Smooth muscle cell (in vitro differentiated cells): Measurements from ENCODE around the gene PRSS56. TPM values are rescaled to one million over a fixed set of nuclear protein-coding genes. Genes with fewer than 3 reads are reported as not detected.

ENCODE experiments used
- DNase-seq: peaks from one replicate; lab custom pipeline; 2025; ENCODE audit not compliant: unreplicated experiment; lab: John Stamatoyannopoulos, UW
- H2AFZ ChIP-seq: fragments of 200-600 bp; sonication (generic); 2 replicates; pipeline ENCODE4 v1.6.0; 2016; ENCODE audit warnings: antibody characterized with exemption, low read depth, mild to moderate bottlenecking
- H3F3A ChIP-seq: fragments of 200-600 bp; sonication (generic); 2 replicates; pipeline ENCODE4 v1.6.0; 2017; ENCODE audit warnings: antibody characterized with exemption, low read depth
- H3K27ac ChIP-seq: fragments of 200-600 bp; sonication (generic); 2 replicates; pipeline ENCODE4 v1.5.1; 2016; ENCODE audit warnings: low read depth, mild to moderate bottlenecking
- H3K27me3 ChIP-seq: fragments of 200-600 bp; sonication (generic); 2 replicates; pipeline ENCODE4 v1.6.1; 2016; ENCODE audit warnings: low read depth, mild to moderate bottlenecking
- H3K36me3 ChIP-seq: fragments of 200-600 bp; sonication (generic); 2 replicates; pipeline ENCODE4 v1.5.1; 2016; ENCODE audit warnings: low read depth
- H3K4me1 ChIP-seq: fragments of 200-600 bp; sonication (generic); 2 replicates; pipeline ENCODE4 v1.5.1; 2016; ENCODE audit warnings: low read depth
- H3K4me2 ChIP-seq: fragments of 200-600 bp; sonication (generic); 2 replicates; pipeline ENCODE4 v1.6.0; 2016; ENCODE audit warnings: mild to moderate bottlenecking
- H3K4me3 ChIP-seq: fragments of 200-600 bp; sonication (generic); 2 replicates; pipeline ENCODE4 v1.5.1; 2016; ENCODE audit warnings: mild to moderate bottlenecking
- H3K79me2 ChIP-seq: fragments of 200-600 bp; sonication (generic); 2 replicates; pipeline ENCODE4 v1.6.0; 2016; ENCODE audit warnings: low read depth, mild to moderate bottlenecking
- H3K9ac ChIP-seq: fragments of 200-600 bp; sonication (generic); 2 replicates; pipeline ENCODE4 v1.6.0; 2016; ENCODE audit warnings: low read depth
- H3K9me3 ChIP-seq: fragments of 200-600 bp; sonication (generic); replicated peaks from 2 replicates; pipeline ENCODE4 v1.5.1; 2016; ENCODE audit warnings: low read depth
- H4K20me1 ChIP-seq: fragments of 200-600 bp; sonication (generic); 2 replicates; pipeline ENCODE4 v1.6.0; 2016; ENCODE audit warnings: low read depth
- CTCF ChIP-seq: fragments of 200-600 bp; sonication (generic); IDR thresholded peaks from 2 replicates; pipeline ENCODE4 v1.5.1; 2017; ENCODE audit warnings: borderline replicate concordance, mild to moderate bottlenecking, antibody characterized with exemption; ENCODE audit not compliant: insufficient read depth, poor library complexity, severe bottlenecking
- WGBS: methylation state at CpG from one replicate; pipeline ENCODE4 v1.1.7; 2016; ENCODE audit warnings: low lambda C conversion rate; 5-methylcytosine and 5-hydroxymethylcytosine counted together
- polyA plus RNA-seq: library from polyadenylated mRNA; unstranded; fragments of >200 nt; fragmentation: Nextera tagmentation; extraction: Ambion mirVana; gene quantifications from 2 replicates; pipeline ENCODE4 v1.2.1, GENCODE V29; 2016
- total RNA-seq: library from RNA; depleted of rRNA; stranded (reverse); fragments of >200 nt; gene quantifications from 2 replicates; pipeline ENCODE4 v1.2.3, GENCODE V29; 2014

The PRSS56 gene
- total and polyA plus RNA-seq, 2 experiments from 2014 or later, result not detected

- Histone ChIP-seq H3K27me3 (peaks cover 10% of the 10 kb centered on the region), H3K36me3 (no peaks in the 10 kb centered on the region), H3K9ac (no peak overlapping the region), H3K27ac (no peak overlapping the region), H3F3A (no peaks in the 10 kb centered on the region), H2AFZ (no peak overlapping the region), H3K79me2 (no peaks in the 10 kb centered on the region), H3K4me3 (no peak overlapping the region), H3K9me3 (no peaks in the 10 kb centered on the region), H3K4me1 (peaks cover under 1% of the 10 kb centered on the region), H4K20me1 (no peaks in the 10 kb centered on the region), H3K4me2 (no peak overlapping the region)
- TF ChIP-seq CTCF, result no peak
- no peak for DNase-seq
- 85% methylated on average over 17 of the region's 20 CpGs for WGBS
Observed at GRCh38 chr2:232496501-232497270, 23.5 kb upstream of the PRSS56 start.

GRCh38 chr2:232497348-232497747 lies 22.8 kb upstream of the PRSS56 start:
- no peak overlapping the region for H3K27ac ChIP-seq
- H3K79me2 ChIP-seq, result no peaks in the 10 kb centered on the region
- no peak overlapping the region for H3K4me2 ChIP-seq
- no peak overlapping the region for H3K4me3 ChIP-seq
- TF ChIP-seq CTCF, result no peak
- H3K9ac ChIP-seq, result no peak overlapping the region
- DNase-seq, result no peak
- no peaks in the 10 kb centered on the region for H3K36me3 ChIP-seq
- H3F3A ChIP-seq, result no peaks in the 10 kb centered on the region
- H2AFZ ChIP-seq, result no peak overlapping the region
- no peaks in the 10 kb centered on the region for H3K9me3 ChIP-seq
- 74% methylated on average over 13 of the region's 13 CpGs for WGBS
- H3K27me3 ChIP-seq, result peaks cover 11% of the 10 kb centered on the region
- H4K20me1 ChIP-seq, result no peaks in the 10 kb centered on the region
- H3K4me1 ChIP-seq, result peaks cover 4% of the 10 kb centered on the region

- H2AFZ ChIP-seq, result no peak overlapping the region
- WGBS, result 92% methylated on average over 3 of the region's 3 CpGs
Observed at GRCh38 chr2:232498452-232498851, 21.7 kb upstream of the PRSS56 start.

More at GRCh38 chr2:232498452-232498851, 21.7 kb upstream of the PRSS56 start:
- peaks cover 9% of the 10 kb centered on the region for H3K4me1 ChIP-seq
- H3F3A ChIP-seq, result no peaks in the 10 kb centered on the region
- H3K36me3 ChIP-seq, result no peaks in the 10 kb centered on the region
- H4K20me1 ChIP-seq, result no peaks in the 10 kb centered on the region
- DNase-seq, result no peak
- no peak for TF ChIP-seq CTCF
- no peak overlapping the region for H3K4me3 ChIP-seq
- peaks cover 21% of the 10 kb centered on the region for H3K27me3 ChIP-seq
- H3K9me3 ChIP-seq, result no peaks in the 10 kb centered on the region
- H3K4me2 ChIP-seq, result no peak overlapping the region
- no peaks in the 10 kb centered on the region for H3K79me2 ChIP-seq
- H3K27ac ChIP-seq, result no peak overlapping the region
- H3K9ac ChIP-seq, result no peak overlapping the region
